ENCODE results near the gene SNED1.

Gene SNED1

DNA sequence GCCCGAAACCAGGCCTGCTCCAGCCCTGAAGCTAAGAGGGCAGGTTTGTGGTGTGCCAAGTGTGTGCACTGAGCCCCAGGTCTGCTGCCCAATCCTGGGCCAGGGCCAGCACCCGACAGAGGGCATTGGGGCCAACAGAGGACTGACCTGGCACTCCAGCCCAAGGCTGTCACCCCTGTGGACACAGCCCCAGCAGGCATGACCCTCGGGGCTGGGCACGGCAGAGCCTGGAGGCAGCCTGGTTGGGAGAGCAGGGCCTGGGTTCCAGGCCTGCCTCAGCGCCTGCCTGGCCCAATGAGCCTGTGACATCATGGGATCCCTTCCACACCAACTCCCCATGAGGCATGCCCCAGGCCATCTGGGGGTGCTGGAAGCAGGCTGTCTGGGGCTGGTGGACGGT is 10.8 kb upstream of the SNED1 start:
- no peak for DNase-seq (ENCODE audit: low read depth)
- H3K4me3 ChIP-seq (ENCODE audit: low read depth, low read length), result no peak overlapping the region
- TF ChIP-seq, protein P1, sequence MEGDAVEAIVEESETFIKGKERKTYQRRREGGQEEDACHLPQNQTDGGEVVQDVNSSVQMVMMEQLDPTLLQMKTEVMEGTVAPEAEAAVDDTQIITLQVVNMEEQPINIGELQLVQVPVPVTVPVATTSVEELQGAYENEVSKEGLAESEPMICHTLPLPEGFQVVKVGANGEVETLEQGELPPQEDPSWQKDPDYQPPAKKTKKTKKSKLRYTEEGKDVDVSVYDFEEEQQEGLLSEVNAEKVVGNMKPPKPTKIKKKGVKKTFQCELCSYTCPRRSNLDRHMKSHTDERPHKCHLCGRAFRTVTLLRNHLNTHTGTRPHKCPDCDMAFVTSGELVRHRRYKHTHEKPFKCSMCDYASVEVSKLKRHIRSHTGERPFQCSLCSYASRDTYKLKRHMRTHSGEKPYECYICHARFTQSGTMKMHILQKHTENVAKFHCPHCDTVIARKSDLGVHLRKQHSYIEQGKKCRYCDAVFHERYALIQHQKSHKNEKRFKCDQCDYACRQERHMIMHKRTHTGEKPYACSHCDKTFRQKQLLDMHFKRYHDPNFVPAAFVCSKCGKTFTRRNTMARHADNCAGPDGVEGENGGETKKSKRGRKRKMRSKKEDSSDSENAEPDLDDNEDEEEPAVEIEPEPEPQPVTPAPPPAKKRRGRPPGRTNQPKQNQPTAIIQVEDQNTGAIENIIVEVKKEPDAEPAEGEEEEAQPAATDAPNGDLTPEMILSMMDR (IDR thresholded peaks at IDR 0.05; ENCODE audit: control insufficient read depth, extremely low read depth, insufficient read depth), result no peak

DNA sequence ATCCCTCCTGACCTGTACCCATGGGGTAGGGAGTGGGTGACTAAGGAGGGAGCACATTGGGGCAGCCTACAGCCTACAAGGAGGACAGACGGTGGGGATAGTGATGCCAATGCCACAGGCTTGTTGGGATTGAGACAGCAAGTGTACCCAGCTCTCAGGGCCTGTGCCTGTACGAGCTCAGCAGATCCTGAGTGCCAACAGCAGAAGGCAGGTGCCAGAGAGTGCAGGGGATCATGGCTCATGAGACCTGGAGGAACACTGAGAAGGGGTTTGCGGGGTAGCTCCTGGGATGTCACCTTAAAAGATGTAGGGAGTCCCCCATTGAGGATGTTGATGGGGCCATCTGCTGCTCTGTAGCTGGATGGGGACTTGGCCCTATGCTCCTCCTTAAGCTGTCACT is 10.3 kb upstream of the SNED1 start:
- TF ChIP-seq, protein P1 (IDR thresholded peaks at IDR 0.05; ENCODE audit: control insufficient read depth, extremely low read depth, insufficient read depth), result no peak
- no peak for DNase-seq (ENCODE audit: low read depth)
- H3K4me3 ChIP-seq (ENCODE audit: low read depth, low read length), result no peak overlapping the region

DNA sequence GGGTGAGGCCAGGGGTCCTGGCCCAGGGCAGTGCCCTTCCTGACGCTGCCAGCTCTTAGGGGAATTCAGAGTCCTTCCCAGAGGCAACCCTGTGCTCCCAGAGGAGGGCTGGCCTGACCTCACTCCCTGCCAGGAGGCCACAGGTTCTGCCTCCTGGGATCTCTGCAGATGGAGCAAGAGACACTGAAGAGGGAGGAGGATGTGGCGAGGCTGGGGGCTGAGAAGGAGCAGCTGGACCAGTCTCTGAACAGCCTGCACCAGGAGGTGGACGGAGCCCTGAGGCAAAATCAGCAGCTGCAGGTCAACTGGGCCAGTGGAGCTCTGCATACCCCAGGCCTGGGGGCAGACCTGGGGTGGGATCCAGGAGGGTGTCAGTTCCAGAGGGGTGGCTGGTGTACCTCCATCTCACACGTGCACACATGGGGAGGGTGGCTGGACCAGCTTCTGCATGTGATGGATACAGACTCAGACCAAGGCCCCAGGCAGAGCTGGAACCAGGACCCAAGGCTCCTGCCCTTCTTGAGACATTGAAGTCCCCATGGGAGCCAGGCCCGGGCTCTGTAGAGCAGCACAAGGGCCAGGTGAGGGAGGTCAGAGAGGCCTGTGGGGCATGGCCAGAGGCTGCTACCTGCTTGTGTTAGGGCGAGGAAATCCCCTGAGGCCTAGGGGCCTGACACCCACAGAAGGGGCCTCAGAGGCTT is 9.7 kb upstream of the SNED1 start:
- TF ChIP-seq, protein P1 (IDR thresholded peaks at IDR 0.05; ENCODE audit: control insufficient read depth, extremely low read depth, insufficient read depth), result no peak
- no peak for DNase-seq (ENCODE audit: low read depth)
- H3K4me3 ChIP-seq (ENCODE audit: low read depth, low read length), result no peak overlapping the region

DNA sequence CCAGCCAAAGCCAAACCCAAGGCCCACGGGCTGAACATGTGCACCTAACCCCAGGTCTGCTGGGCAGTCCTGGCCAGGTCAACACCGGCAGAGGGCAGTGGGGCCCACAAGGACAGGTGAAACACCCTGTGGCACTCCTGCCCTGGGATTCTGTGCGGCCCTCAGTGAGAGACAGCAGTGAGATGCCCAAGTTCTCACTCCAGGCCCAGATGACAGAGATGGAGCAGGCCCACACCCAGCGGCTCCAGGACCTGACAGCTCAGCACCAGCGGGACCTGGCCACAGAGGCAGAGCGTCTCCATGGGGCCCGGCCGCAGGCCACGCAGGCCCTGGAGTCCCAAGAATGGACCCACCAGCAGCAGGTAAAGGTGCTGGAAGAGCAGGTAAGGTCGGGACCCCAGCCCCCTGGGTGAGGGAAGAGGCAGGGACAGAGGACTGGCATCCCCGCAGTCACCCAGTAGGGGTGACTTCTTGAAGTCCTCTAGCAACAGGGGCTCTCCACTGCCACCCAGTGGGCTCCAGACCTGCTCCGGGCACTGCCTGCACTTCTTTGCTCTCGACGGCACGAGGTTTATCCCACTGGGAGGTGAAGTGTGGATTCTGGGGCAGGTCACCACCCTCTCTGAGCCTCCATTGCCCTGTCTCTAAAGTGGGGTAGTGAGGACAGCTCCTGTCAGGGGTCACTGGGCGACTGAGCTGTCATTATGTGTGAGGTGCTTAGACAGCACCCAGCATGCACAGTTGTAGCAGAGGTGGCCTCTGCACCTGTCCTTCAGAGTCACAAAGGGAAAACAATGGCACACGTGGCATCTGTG is 8.8 kb upstream of the SNED1 start:
- no peak overlapping the region for H3K4me3 ChIP-seq (ENCODE audit: low read depth, low read length)
- TF ChIP-seq, protein P1 (IDR thresholded peaks at IDR 0.05; ENCODE audit: control insufficient read depth, extremely low read depth, insufficient read depth), result peak; percentile 22
- no peak for DNase-seq (ENCODE audit: low read depth)

DNA sequence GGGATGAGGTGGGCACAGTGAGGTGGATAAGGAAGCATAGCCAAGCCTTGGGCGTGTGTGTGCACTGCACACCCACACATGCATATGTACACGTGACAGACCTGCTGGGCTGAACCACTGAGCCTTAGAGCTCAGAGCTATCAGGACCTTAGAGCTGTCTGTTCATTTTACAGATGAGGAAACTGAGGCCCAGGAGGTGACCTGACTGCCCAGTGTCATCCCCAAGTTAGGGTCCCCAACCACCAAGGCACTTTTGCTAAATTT is 8.2 kb upstream of the SNED1 start:
- DNase-seq (ENCODE audit: low read depth), result no peak
- no peak overlapping the region for H3K4me3 ChIP-seq (ENCODE audit: low read depth, low read length)
- TF ChIP-seq, protein P1 (IDR thresholded peaks at IDR 0.05; ENCODE audit: control insufficient read depth, extremely low read depth, insufficient read depth), result no peak

DNA sequence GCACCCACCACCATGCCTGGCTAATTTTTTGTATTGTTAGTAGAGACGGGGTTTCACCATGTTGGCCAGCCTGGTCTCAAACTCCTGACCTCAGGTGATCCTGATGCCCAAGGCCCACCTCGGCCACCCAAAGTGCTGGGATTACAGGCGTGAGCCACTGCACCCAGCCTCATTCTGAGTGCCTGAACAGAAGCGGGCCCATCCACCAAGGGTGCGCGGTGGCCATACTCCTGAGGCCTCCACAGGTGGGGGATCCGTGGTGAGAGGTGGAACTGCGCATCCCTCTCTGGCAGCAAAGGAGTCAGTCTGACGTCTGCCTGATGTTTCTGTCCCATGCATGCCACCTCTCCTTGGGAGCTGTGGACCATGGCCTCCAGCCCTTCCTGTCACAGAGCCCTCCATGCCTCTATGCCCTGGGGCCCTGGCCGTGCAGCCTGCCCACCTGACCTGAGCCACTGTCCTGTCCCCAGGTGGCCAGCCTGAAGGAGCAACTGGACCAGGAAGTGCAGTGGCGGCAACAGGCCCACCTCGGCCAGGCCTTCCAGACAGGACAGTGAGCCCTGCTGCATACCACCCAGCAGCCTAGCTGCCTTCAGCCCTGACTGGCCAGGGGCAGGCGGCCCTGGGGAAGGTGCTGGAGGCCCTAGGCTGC is 7.6 kb upstream of the SNED1 start:
- no peak overlapping the region for H3K4me3 ChIP-seq (ENCODE audit: low read depth, low read length)
- no peak for DNase-seq (ENCODE audit: low read depth)
- TF ChIP-seq, protein P1 (IDR thresholded peaks at IDR 0.05; ENCODE audit: control insufficient read depth, extremely low read depth, insufficient read depth), result no peak
